Measurements from ENCODE around the gene PKD1.

PKD1 gene

DNA sequence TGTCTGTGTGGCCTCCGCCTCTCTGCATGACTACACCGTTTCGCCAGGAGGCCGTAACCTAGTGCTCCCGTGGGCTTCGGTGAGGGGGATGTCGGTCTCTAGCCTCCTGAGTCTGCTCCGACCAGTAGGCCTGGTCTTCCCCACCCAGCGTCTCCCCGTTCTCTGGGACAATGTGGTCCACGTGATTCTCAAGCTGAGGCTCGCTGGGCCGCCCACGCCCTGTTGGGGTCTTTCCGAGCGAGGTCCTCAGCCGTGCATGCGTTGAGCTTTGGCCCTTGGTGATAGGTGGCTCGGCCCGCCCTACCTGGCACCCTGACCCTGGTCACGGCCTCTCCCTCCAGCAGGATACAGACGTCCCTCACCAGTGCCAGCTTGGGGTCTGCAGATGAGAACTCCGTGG lies 57.0 kb downstream of the PKD1 start:
- H3K27me3 Mint-ChIP-seq = no peaks in the 10 kb centered on the region
- peaks cover 2% of the 10 kb centered on the region for H3K4me1 Mint-ChIP-seq (ENCODE audit: low read depth)
- H3K36me3 Mint-ChIP-seq = no peaks in the 10 kb centered on the region
- no peak overlapping the region for H3K27ac Mint-ChIP-seq
- H3K9me3 Mint-ChIP-seq (ENCODE audit: low read depth) = no peaks in the 10 kb centered on the region
- no peak overlapping the region for H3K4me3 Mint-ChIP-seq

DNA sequence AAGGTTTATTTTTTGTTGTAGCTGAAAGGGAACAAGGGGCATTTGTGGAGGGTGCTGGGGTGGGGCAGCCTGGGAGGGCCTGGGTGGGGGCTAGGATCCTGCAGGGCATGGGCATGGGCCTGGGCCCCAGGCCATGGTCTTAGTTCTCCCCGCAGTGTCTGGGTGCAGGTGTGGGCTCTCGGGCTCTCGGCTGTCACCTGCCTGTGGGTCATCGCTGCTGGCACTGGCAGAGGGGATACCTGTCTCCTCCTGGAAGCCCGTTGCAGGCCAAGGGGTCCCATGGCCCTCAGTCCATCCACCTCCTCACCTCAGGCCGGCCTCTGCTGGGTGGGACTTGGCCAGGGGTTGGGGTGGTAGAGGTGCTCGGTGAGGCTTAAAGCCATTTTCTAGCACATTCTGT lies 57.6 kb downstream of the PKD1 start:
- Mint-ChIP-seq H3K27ac (no peak overlapping the region), H3K4me3 (no peak overlapping the region), H3K27me3 (no peaks in the 10 kb centered on the region), H3K9me3 (ENCODE audit: low read depth) (no peaks in the 10 kb centered on the region), H3K4me1 (ENCODE audit: low read depth) (peaks cover 1% of the 10 kb centered on the region), H3K36me3 (no peaks in the 10 kb centered on the region)

DNA sequence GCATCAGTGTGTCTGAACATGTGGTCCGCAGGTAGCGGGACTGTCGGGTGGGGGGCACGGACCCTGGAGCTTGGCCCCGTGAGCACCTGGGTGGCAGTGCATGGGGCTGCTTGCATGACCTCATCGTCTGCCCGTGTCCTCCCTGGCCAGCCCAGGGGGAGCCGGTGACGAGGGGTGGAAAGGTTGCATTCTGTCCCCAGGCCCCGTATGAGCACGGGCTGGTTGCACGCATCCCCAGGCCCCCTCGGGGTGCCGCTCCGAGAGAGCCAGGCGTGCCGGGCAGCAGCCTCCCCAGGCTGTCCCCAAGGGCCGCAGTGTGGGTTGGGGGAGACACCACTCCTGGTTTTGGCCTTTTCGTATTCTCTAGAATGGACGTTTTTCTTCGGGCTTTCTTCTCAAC lies 58.0 kb downstream of the PKD1 start:
- Mint-ChIP-seq H3K4me3 (no peak overlapping the region), H3K27me3 (no peaks in the 10 kb centered on the region), H3K9me3 (ENCODE audit: low read depth) (no peaks in the 10 kb centered on the region), H3K27ac (no peak overlapping the region), H3K36me3 (no peaks in the 10 kb centered on the region), H3K4me1 (ENCODE audit: low read depth) (no peaks in the 10 kb centered on the region)

DNA sequence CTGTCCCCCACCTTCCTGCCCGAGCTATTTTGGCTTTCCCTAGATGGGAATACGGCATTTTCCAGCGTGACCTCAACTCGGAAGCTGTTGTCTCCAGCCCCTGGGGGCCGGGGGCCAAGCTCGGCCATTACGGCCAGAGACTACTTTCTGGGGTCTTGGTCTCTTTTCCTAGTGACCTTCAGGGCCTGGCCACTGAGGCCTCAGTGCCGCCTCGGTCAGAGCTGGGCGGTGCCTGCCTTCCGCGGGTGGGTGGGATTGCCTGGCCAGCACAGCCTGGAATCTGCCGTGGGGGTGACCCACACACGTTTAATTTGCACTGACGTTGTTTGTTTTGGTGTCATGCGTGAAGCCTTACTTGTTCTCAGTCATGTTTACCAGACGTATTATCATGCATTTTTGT lies 58.7 kb downstream of the PKD1 start:
- Mint-ChIP-seq H3K36me3 (no peaks in the 10 kb centered on the region), H3K4me1 (ENCODE audit: low read depth) (no peaks in the 10 kb centered on the region), H3K27ac (no peak overlapping the region), H3K27me3 (no peaks in the 10 kb centered on the region), H3K9me3 (ENCODE audit: low read depth) (no peaks in the 10 kb centered on the region), H3K4me3 (no peak overlapping the region)

DNA sequence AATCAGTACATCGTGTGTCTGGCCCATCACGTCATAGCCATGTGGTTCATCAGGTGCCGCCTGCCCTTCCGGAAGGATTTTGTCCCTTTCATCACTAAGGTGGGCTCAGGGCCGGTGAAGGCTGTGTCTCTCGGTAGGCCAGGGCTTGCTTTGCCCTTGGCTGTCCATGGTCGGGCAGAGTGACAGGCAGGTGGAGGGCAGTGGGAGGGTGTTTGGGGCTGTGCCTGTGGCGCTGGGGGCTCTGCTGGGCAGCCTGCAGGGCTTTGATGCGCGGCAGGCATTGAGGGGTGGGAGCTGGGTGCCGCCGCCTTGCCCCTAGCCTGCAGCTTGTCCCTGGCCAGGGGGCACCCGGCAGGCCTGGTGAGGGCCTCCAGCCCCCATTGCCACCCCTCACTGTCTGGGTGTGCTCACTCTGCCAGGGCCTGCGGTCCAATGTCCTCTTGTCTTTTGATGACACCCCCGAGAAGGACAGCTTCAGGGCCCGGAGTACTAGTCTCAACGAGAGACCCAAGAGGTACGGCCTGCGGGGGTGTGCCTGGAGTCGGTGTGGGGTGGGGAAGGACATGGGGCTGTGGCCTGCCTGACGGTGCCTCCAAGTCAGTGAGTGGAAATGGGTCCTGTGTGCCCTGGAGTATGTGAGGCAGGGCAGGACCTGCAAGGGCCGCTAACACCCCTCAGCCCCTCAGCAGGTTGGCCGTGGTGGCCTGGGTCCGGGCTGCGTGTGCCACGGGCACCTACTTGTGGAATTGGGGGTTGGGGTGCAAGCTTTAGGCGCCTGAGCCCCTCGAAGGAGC lies 59.4 kb downstream of the PKD1 start:
- no peaks in the 10 kb centered on the region for H3K36me3 Mint-ChIP-seq

DNA sequence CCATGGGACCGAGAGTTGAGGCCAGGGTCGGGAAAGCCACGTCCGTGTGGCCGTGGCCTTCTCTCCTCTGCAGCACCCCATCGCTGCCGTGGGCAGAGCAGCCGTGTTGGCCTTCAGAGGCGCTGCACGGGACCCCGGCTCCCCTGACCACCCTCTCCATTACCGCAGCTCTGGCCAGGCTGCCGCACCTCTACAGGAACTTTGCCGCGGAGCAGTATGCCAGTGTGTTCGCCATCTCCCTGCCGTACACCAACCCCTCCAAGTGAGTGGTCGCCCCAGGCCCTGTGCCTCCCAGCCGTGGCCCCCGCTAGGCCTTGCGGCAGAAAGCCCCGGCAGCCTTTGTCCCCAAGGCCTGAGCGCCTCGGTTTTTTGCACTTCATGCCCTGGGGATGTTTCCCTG lies 60.1 kb downstream of the PKD1 start:
- no peaks in the 10 kb centered on the region for H3K27me3 Mint-ChIP-seq
- no peaks in the 10 kb centered on the region for H3K36me3 Mint-ChIP-seq
- H3K9me3 Mint-ChIP-seq (ENCODE audit: low read depth) = no peaks in the 10 kb centered on the region

More for the DNA sequence above, 59.4 kb downstream of the PKD1 start:
- Mint-ChIP-seq H3K9me3 (ENCODE audit: low read depth) (no peaks in the 10 kb centered on the region), H3K4me3 (no peak overlapping the region), H3K27ac (no peak overlapping the region), H3K4me1 (ENCODE audit: low read depth) (no peaks in the 10 kb centered on the region), H3K27me3 (no peaks in the 10 kb centered on the region)

DNA sequence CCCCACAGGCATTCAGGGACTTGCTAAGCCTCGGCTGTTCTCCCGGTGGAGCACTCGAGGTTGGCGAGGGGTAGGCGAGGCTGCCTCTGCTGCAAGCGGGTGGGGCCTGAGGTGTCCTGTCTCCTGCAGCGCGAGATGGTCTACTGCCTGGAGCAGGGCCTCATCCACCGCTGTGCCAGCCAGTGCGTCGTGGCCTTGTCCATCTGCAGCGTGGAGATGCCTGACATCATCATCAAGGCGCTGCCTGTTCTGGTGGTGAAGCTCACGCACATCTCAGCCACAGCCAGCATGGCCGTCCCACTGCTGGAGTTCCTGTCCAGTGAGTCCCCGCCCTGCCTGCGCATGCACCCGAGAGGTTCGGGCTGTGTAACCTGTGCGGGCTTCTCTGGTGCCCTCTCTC lies 61.6 kb downstream of the PKD1 start:
- H3K4me3 Mint-ChIP-seq = no peak overlapping the region
- H3K27ac Mint-ChIP-seq = no peak overlapping the region
- H3K9me3 Mint-ChIP-seq (ENCODE audit: low read depth) = no peaks in the 10 kb centered on the region
- H3K36me3 Mint-ChIP-seq = no peaks in the 10 kb centered on the region
- H3K27me3 Mint-ChIP-seq = no peaks in the 10 kb centered on the region
- H3K4me1 Mint-ChIP-seq (ENCODE audit: low read depth) = no peaks in the 10 kb centered on the region

More for the DNA sequence above, 60.1 kb downstream of the PKD1 start:
- no peak overlapping the region for H3K27ac Mint-ChIP-seq
- no peak overlapping the region for H3K4me3 Mint-ChIP-seq
- H3K4me1 Mint-ChIP-seq (ENCODE audit: low read depth) = no peaks in the 10 kb centered on the region

DNA sequence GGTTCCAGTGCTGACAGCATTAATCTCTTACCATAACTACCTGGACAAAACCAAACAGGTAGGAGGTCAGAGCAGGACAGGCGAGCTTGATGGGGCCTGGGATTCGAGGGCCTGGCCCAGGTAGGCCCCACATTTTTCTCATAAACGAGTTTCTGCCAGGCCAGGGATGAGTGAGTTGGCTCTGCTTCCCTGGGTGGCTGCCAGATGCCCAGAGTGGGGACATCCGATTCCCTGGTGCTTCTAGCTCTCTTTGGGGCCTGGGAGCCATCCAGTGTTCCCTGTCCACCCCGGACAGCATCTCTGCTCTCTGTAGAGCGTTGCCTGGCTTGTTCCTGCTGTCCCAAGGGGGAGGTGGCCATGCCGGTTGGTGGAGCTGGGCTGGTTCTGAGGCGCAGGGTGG lies 62.8 kb downstream of the PKD1 start:
- no peaks in the 10 kb centered on the region for H3K9me3 Mint-ChIP-seq (ENCODE audit: low read depth)
- H3K27ac Mint-ChIP-seq = no peak overlapping the region
- H3K4me3 Mint-ChIP-seq = no peak overlapping the region
- H3K36me3 Mint-ChIP-seq = no peaks in the 10 kb centered on the region
- H3K4me1 Mint-ChIP-seq (ENCODE audit: low read depth) = no peaks in the 10 kb centered on the region
- no peaks in the 10 kb centered on the region for H3K27me3 Mint-ChIP-seq

DNA sequence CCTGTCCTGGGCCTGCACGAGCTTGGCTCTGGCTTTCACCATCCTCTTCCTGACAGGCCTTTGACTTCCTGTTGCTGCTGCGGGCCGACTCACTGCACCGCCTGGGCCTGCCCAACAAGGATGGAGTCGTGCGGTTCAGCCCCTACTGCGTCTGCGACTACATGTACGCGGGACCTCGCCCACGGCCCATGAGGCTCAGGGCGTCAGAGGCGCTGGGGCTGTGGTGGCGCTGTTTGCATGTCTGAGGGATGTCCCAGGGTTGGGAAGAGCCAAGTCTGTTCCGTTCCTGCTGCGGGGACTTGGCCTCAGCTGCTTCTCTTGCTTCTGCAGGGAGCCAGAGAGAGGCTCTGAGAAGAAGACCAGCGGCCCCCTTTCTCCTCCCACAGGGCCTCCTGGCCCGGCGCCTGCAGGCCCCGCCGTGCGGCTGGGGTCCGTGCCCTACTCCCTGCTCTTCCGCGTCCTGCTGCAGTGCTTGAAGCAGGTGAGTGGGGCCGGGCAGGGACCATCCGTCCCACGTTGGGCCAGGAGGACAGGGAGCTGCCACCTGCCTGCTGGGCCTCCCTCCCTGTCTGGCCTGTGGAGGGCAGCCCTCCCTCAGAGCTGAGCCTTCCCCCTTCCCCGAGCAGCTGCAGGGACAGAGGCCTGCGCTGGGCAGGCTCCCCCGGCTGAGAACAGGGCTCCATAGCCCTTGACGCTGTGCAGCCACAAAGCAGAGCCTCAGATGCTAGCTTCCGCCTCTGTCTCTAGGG lies 64.1 kb downstream of the PKD1 start:
- H3K27me3 Mint-ChIP-seq = no peaks in the 10 kb centered on the region
- no peaks in the 10 kb centered on the region for H3K4me1 Mint-ChIP-seq (ENCODE audit: low read depth)
- H3K9me3 Mint-ChIP-seq (ENCODE audit: low read depth) = no peaks in the 10 kb centered on the region
- no peaks in the 10 kb centered on the region for H3K36me3 Mint-ChIP-seq
- H3K27ac Mint-ChIP-seq = no peak overlapping the region
- H3K4me3 Mint-ChIP-seq = no peak overlapping the region

DNA sequence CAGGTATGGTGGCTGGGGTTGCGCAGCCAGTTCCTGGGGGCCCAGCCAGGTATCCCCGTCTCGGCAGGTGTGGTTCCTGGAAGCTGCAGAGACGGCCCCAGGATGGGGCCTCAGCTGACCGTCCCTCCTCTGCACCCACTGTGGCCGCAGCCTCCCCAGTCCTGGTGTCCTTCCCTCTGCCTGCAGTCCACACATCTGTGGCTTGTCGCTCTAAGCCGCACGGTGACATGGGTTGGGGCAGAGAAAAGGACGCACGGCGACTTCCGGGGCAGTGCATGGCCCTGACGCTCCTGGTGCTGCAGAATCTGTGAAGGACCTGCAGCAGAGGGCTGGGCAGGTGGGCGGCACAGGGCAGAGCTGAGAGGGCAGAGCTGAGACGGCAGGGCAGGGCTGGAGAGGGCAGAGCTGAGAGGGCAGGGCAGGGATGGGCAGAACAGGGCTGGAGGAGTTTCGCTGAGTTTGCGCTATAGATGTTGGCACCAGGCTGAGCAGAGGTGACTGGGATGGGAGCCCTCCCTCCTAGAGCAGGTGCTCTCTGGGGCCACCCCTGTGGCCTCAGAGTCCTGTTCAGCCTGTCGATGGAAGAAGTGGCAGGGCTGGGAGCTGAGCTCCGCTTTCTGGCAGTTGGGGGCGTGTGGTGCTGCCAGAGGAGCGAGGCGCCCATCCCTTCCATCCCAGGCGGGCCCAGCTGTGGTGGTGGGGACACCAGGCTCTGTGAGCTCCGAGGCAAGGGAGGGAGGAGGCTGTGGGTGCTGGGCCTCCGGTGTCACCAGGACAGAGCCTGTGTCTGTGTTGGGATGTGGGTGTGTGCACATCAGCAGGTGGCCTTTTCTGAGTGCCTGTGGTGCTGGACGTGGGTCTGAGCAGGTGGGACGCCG lies 64.9 kb downstream of the PKD1 start:
- Mint-ChIP-seq H3K4me1 (ENCODE audit: low read depth) (no peaks in the 10 kb centered on the region), H3K36me3 (no peaks in the 10 kb centered on the region), H3K9me3 (ENCODE audit: low read depth) (no peaks in the 10 kb centered on the region), H3K4me3 (no peak overlapping the region), H3K27me3 (no peaks in the 10 kb centered on the region), H3K27ac (no peak overlapping the region)

DNA sequence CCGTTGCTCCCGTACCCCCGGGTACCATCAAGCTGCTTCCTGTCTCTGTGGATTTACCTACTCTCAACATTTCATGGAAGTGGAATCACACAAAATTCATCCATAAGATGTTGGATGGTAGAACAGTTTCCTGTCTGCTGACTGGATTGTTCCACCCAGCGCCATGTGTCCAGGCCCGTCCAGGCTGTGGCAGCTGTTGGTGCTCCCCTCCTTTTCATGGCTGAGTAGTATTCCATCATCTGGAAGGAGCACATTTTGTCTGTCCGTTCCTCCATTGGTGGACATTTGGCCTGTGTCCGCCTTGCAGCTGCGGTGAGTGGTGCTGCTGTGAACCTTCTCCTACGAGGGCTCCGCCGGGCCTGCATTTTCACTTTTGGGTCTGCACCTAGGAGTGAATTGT lies 69.6 kb downstream of the PKD1 start:
- Mint-ChIP-seq H3K9me3 (ENCODE audit: low read depth) (no peaks in the 10 kb centered on the region), H3K27me3 (no peaks in the 10 kb centered on the region), H3K27ac (no peak overlapping the region), H3K4me1 (ENCODE audit: low read depth) (no peaks in the 10 kb centered on the region), H3K36me3 (no peaks in the 10 kb centered on the region), H3K4me3 (no peak overlapping the region)

DNA sequence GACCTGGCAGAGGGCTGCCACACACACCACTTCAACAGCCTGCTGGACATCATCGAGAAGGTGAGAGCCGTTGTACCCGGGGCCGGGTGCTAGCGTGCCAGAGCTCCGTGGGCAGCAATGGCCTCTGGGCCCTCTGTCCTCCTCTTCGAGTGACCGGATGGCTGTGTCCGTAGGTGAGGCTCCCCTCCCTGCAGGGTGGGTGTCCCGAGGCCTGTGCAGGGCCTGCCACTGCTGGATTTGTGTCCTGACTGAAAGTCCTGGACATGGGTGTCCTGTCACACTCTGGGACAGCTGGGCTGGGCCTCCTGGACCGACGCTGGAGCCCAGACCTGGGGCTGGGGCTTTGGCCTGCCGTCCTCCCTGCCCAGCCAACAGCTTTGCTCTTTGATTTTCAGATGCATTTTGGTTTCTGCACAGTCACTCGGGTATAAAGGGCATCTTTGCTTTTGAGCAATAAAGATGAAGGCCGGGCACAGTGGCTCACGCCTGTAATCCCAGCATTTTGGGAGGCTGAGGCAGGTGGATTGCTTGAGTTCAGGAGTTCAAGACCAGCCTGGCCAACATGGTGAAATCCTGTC lies 71.2 kb downstream of the PKD1 start:
- Mint-ChIP-seq H3K4me1 (ENCODE audit: low read depth) (no peaks in the 10 kb centered on the region), H3K36me3 (no peaks in the 10 kb centered on the region), H3K9me3 (ENCODE audit: low read depth) (no peaks in the 10 kb centered on the region), H3K27ac (no peak overlapping the region), H3K27me3 (no peaks in the 10 kb centered on the region), H3K4me3 (no peak overlapping the region)

DNA sequence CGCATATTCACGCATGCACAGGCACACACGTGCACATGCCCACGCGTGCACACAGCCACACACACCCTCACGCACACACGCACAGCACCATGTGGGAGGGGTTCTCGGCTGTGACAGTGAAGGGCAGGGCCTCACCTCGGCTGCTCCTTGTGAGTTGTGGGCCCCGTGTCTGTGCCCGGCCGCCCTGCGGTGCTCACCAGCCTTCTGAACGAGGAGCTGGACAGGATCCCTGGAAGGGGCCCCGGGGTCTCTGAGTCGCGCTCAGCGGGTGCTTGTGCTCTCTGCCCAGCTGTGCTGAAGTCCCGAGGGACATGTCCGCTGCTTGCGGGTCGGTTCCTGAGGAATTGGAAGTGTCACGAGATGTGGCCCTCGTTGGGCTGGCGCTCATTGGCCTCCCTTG lies 71.8 kb downstream of the PKD1 start:
- Mint-ChIP-seq H3K27me3 (no peaks in the 10 kb centered on the region), H3K27ac (no peak overlapping the region), H3K36me3 (no peaks in the 10 kb centered on the region), H3K4me3 (no peak overlapping the region), H3K9me3 (ENCODE audit: low read depth) (no peaks in the 10 kb centered on the region), H3K4me1 (ENCODE audit: low read depth) (no peaks in the 10 kb centered on the region)

DNA sequence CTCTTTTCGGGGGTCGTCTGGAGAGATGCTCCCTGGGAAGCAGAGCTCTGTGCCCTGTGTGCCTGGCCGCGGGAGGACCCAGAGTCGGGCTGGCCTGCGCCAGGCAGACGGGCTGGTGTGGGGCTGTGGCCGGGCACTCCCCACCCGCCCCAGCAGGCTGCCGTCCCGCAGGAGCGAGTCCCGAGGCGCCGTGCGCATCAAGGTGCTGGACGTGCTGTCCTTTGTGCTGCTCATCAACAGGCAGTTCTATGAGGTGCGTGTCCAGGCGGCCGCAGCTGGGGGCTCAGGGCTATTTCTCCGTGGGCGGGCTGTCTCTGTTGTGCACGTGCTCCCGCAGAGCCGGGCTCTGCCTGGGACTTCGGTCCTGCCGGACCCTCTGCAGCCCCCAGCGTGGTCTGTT lies 72.9 kb downstream of the PKD1 start:
- Mint-ChIP-seq H3K9me3 (ENCODE audit: low read depth) (no peaks in the 10 kb centered on the region), H3K4me1 (ENCODE audit: low read depth) (no peaks in the 10 kb centered on the region), H3K4me3 (no peak overlapping the region), H3K27ac (no peak overlapping the region), H3K36me3 (no peaks in the 10 kb centered on the region), H3K27me3 (no peaks in the 10 kb centered on the region)

DNA sequence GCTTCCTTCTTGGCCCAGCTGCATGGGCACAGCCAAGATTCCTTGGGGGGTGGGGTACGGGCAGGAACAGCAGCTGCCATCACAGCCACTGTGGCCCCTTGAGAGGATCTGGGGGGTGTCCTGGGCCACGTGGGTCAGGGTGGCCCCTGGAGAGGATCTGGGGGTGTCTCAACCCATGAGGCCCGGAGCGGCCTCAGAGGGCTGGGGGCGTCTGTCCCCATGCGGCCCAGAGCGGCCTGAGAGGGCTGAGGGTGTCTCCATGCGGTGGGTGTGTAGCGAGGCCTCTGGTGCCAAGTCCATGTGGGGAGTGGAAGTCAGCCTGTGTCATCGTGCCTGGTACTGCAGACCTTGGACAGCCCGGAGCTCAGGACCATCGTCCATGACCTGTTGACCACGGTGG lies 74.2 kb downstream of the PKD1 start:
- H3K27ac Mint-ChIP-seq = no peak overlapping the region
- H3K27me3 Mint-ChIP-seq = no peaks in the 10 kb centered on the region
- no peaks in the 10 kb centered on the region for H3K4me1 Mint-ChIP-seq (ENCODE audit: low read depth)
- H3K36me3 Mint-ChIP-seq = no peaks in the 10 kb centered on the region
- no peaks in the 10 kb centered on the region for H3K9me3 Mint-ChIP-seq (ENCODE audit: low read depth)
- H3K4me3 Mint-ChIP-seq = no peak overlapping the region
